Loucy (cell line): Measurements from ENCODE around the gene CAVIN1.
"Not testable (repeated sequence)": the region's sequence is repeated elsewhere in the genome, so short reads cannot be mapped to it uniquely, and the experiment has no call there.

Experiments used
- H2AFZ ChIP-seq: fragments of 200-600 bp; sonication (generic); 2 replicates; pipeline ENCODE4 v1.6.0; 2016; ENCODE audit warnings: antibody characterized with exemption, mild to moderate bottlenecking, low read length, moderate library complexity
- H3F3A ChIP-seq: fragments of 200-600 bp; 2 replicates; pipeline ENCODE4 v1.6.0; 2016; ENCODE audit warnings: antibody characterized with exemption, low read depth, mild to moderate bottlenecking
- H3K27me3 ChIP-seq: fragments of 200-600 bp; sonication (generic); 2 replicates; pipeline ENCODE4 v1.6.1; 2014; ENCODE audit warnings: low read length, mild to moderate bottlenecking; ENCODE audit not compliant: insufficient read depth, poor library complexity, severe bottlenecking
- H3K36me3 ChIP-seq: fragments of 200-600 bp; sonication (generic); 2 replicates; pipeline ENCODE4 v1.6.1; 2016; ENCODE audit warnings: low read length; ENCODE audit not compliant: insufficient read depth
- H3K4me1 ChIP-seq: fragments of 200-600 bp; sonication (generic); 2 replicates; pipeline ENCODE4 v1.5.1; 2014; ENCODE audit warnings: low read length, mild to moderate bottlenecking; ENCODE audit not compliant: insufficient read depth, poor library complexity, severe bottlenecking
- H3K4me2 ChIP-seq: fragments of 200-600 bp; sonication (generic); 2 replicates; pipeline ENCODE4 v1.6.0; 2014; ENCODE audit warnings: antibody characterized with exemption, low read length, low read depth, mild to moderate bottlenecking; ENCODE audit not compliant: poor library complexity, severe bottlenecking
- H3K4me3 ChIP-seq: fragments of 200-600 bp; sonication (generic); 2 replicates; pipeline ENCODE4 v1.5.1; 2014; ENCODE audit warnings: low read length, mild to moderate bottlenecking, mixed read lengths; ENCODE audit not compliant: poor library complexity, severe bottlenecking
- H3K79me2 ChIP-seq: fragments of 200-600 bp; sonication (generic); 2 replicates; pipeline ENCODE4 v1.6.1; 2014; ENCODE audit warnings: low read length; ENCODE audit not compliant: insufficient read depth
- H3K9ac ChIP-seq: fragments of 200-600 bp; sonication (generic); 2 replicates; pipeline ENCODE4 v1.6.0; 2014; ENCODE audit warnings: mild to moderate bottlenecking, low read depth, low read length, moderate library complexity; ENCODE audit not compliant: poor library complexity, severe bottlenecking
- H3K9me2 ChIP-seq: fragments of 200-600 bp; sonication (generic); replicated peaks from 2 replicates; pipeline ENCODE4 v1.6.1; 2016; ENCODE audit warnings: low read depth, low read length, mixed read lengths
- H3K9me3 ChIP-seq: fragments of 200-600 bp; sonication (generic); 2 replicates; pipeline ENCODE4 v1.6.1; 2014; ENCODE audit warnings: mild to moderate bottlenecking, antibody characterized with exemption, low read length, low read depth; ENCODE audit not compliant: insufficient read depth
- H4K20me1 ChIP-seq: fragments of 200-600 bp; sonication (generic); 2 replicates; pipeline ENCODE4 v1.6.0; 2014; ENCODE audit warnings: antibody characterized with exemption, low read length, mild to moderate bottlenecking; ENCODE audit not compliant: insufficient read depth, poor library complexity, severe bottlenecking
- CTCF ChIP-seq: fragments of 200-600 bp; sonication (generic); conservative IDR thresholded peaks from 2 replicates; pipeline ENCODE4 v1.5.1; 2014; ENCODE audit warnings: mild to moderate bottlenecking, antibody characterized with exemption, low read length
- EZH2phosphoT487 ChIP-seq: fragments of 200-600 bp; IDR thresholded peaks from 2 replicates; pipeline ENCODE4 v1.6.1; 2018; ENCODE audit warnings: antibody characterized with exemption, mild to moderate bottlenecking, moderate library complexity, borderline replicate concordance

CAVIN1 gene

GRCh38 chr17:42421507-42422338 lies 1.3 kb downstream of the CAVIN1 start:
- H3K9ac ChIP-seq, result no peak overlapping the region

GRCh38 chr17:42421136-42421506 lies 1.9 kb downstream of the CAVIN1 start:
- Histone ChIP-seq H4K20me1 (no peaks in the 10 kb centered on the region), H3K9me2 (no peaks in the 10 kb centered on the region), H3K36me3 (no peaks in the 10 kb centered on the region), H3K9ac (no peak overlapping the region), H3K4me3 (no peak overlapping the region), H3K27me3 (no peaks in the 10 kb centered on the region), H2AFZ (no peak overlapping the region), H3K9me3 (no peaks in the 10 kb centered on the region), H3K79me2 (no peaks in the 10 kb centered on the region), H3K4me1 (no peaks in the 10 kb centered on the region), H3F3A (no peaks in the 10 kb centered on the region), H3K4me2 (no peak overlapping the region)
- TF ChIP-seq CTCF, result no peak
- TF ChIP-seq EZH2phosphoT487, result no peak

More at GRCh38 chr17:42421507-42422338, 1.3 kb downstream of the CAVIN1 start:
- Histone ChIP-seq H3K4me3 (no peak overlapping the region), H2AFZ (no peak overlapping the region), H3K9me3 (no peaks in the 10 kb centered on the region), H3K9me2 (no peaks in the 10 kb centered on the region), H3K27me3 (no peaks in the 10 kb centered on the region), H3K4me2 (no peak overlapping the region), H3K79me2 (no peaks in the 10 kb centered on the region), H4K20me1 (no peaks in the 10 kb centered on the region), H3K4me1 (no peaks in the 10 kb centered on the region), H3F3A (no peaks in the 10 kb centered on the region), H3K36me3 (no peaks in the 10 kb centered on the region)
- TF ChIP-seq CTCF, result no peak
- no peak for TF ChIP-seq EZH2phosphoT487

GRCh38 chr17:42417981-42418380 lies 5.1 kb downstream of the CAVIN1 start:
- not testable (repeated sequence) for H3K36me3 ChIP-seq, H3K4me2 ChIP-seq, H3K79me2 ChIP-seq, H4K20me1 ChIP-seq, H3K9me3 ChIP-seq, H3F3A ChIP-seq, H3K9ac ChIP-seq, H3K9me2 ChIP-seq, H2AFZ ChIP-seq, H3K27me3 ChIP-seq, H3K4me3 ChIP-seq
- peaks cover 13% of the 10 kb centered on the region for H3K4me1 ChIP-seq
